OCI-LY3 (cell line): Measurements from ENCODE around the gene NPTN.

Source experiments
- CTCF ChIP-seq: fragments of 200-600, 300-600 bp; sonication (generic); IDR thresholded peaks from 2 replicates; pipeline ENCODE4 v1.5.1; 2014; ENCODE audit warnings: antibody characterized with exemption, low read length, low read depth
- EZH2phosphoT487 ChIP-seq: fragments of 200-600 bp; shearing (Covaris generic); IDR thresholded peaks from 2 replicates; pipeline ENCODE4 v1.6.1; 2018; ENCODE audit warnings: antibody characterized with exemption, mixed run types, low read depth

DNA sequence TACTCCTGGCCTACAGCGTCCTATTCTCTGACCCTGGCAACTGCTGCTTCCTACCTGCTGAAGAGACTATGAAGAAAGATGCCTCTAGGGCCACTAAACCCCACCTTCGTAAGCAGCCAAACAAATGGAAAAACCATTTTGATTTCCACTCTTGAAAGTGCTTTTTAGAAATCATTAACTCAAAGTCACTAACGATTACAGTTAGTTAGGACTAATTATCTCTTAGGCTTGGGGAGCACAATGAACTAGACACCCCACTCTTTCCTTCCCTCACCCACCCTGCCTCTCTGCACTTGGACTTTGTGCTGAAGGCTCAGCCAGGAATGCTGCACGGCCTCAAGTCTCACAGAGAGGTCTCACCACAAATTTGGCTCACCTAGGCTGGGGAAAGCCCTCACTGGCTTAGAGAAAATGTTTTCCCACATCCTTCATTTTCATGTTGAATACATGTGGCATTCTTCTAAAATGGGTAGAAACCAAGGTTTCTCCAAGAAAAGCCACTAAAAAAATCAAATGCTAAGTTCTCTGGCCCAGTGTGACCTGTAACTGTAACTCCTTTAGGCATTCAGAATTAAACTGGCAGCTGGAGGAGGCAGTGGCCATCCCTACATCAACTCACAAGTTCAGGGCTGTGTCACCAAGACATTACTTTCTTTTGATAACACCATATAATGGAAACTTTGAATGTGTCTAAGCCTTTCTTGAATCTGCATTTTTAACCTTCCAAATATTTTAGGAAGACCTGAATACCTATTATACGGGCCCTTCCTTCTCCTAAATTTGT, 47.1 kb downstream of the NPTN start:
- TF ChIP-seq CTCF (no peak), EZH2phosphoT487 (no peak)
